Activated T-cell treated with anti-CD3 and anti-CD28 coated beads, Interleukin-2, amount 50 U/mL, for 72 hours (primary cell): ENCODE data around the gene GIT2. TPM values are rescaled to one million over a fixed set of nuclear protein-coding genes. Genes with fewer than 3 reads are reported as not detected.
"Not testable (repeated sequence)": the region's sequence is repeated elsewhere in the genome, so short reads cannot be mapped to it uniquely, and the experiment has no call there.

ENCODE experiments used
- ATAC-seq, 2 donors: fragments of 150-1000 bp; cut with Tn5 transposase; replicated peaks in 1 of 2; 2 replicates each; pipeline ENCODE4 v1.10.0; 2021; ENCODE audit warnings: moderate library complexity in 2 of 2, mild to moderate bottlenecking in 1 of 2
- DNase-seq, 2 donors: peaks; one replicate each; pipeline ENCODE4 v3.0.0; 2021 to 2022; ENCODE audit warnings: mixed read lengths in 1 of 2
- H3K27ac Mint-ChIP-seq: one replicate; pipeline ENCODE4 v1.8.0; 2022; ENCODE audit warnings: mild to moderate bottlenecking, moderate library complexity, mixed read lengths
- H3K27me3 Mint-ChIP-seq: one replicate; pipeline ENCODE4 v1.8.0; 2022; ENCODE audit warnings: low read depth, mixed read lengths
- H3K36me3 Mint-ChIP-seq, 2 donors: one replicate each; pipeline ENCODE4 v1.8.0; 2022; ENCODE audit warnings: mixed read lengths in 2 of 2, mild to moderate bottlenecking in 1 of 2; ENCODE audit not compliant: insufficient read depth in 2 of 2
- H3K4me1 Mint-ChIP-seq: one replicate; pipeline ENCODE4 v1.8.0; 2022; ENCODE audit warnings: low read depth, mixed read lengths
- H3K4me3 Mint-ChIP-seq, 2 donors: one replicate each; pipeline ENCODE4 v1.8.0; 2022; ENCODE audit warnings: mild to moderate bottlenecking in 2 of 2, mixed read lengths in 2 of 2, moderate library complexity in 2 of 2
- H3K9me3 Mint-ChIP-seq, 2 donors: one replicate each; pipeline ENCODE4 v1.8.0; 2022; ENCODE audit warnings: mixed read lengths in 2 of 2
- total RNA-seq, 2 donors: library from RNA; stranded (reverse); gene quantifications; one replicate each; pipeline ENCODE4 v1.2.3, GENCODE V29; 2022

Gene GIT2
- total RNA-seq, 2 donors from 2014 or later: 70.0 to 74.9 TPM

GRCh38 chr12:109986236-109986635, 9.9 kb downstream of the GIT2 start:
- peak overlapping the region in 1 of 2 donors; percentile 5 for H3K4me3 Mint-ChIP-seq
- H3K36me3 Mint-ChIP-seq: peaks cover 18 to 50% of the 10 kb centered on the region in 2 donors
- H3K27me3 Mint-ChIP-seq, ATAC-seq, H3K9me3 Mint-ChIP-seq, H3K27ac Mint-ChIP-seq, DNase-seq: not testable (repeated sequence)
- peaks cover 78% of the 10 kb centered on the region for H3K4me1 Mint-ChIP-seq

- peaks cover 27 to 55% of the 10 kb centered on the region in 2 donors for H3K36me3 Mint-ChIP-seq
- H3K27me3 Mint-ChIP-seq: no peaks in the 10 kb centered on the region
- peak; percentile 34 to 43 for ATAC-seq
- peak overlapping the region; percentile 57 for H3K27ac Mint-ChIP-seq
- DNase-seq: peak in 1 of 2 donors; percentile 28
- peak overlapping the region in 1 of 2 donors; percentile 39 for H3K4me3 Mint-ChIP-seq
- peaks cover 79% of the 10 kb centered on the region for H3K4me1 Mint-ChIP-seq
- peaks cover 2 to 3% of the 10 kb centered on the region in 2 donors for H3K9me3 Mint-ChIP-seq
These were observed 12.6 kb downstream of the GIT2 start for GRCh38 chr12:109983432-109984142.

GRCh38 chr12:109982210-109982609, 14.0 kb downstream of the GIT2 start:
- Mint-ChIP-seq H3K9me3 (peaks cover 5 to 6% of the 10 kb centered on the region in 2 donors), H3K36me3 (peaks cover 31 to 56% of the 10 kb centered on the region in 2 donors), H3K27ac (peak overlapping the region; percentile 71), H3K4me1 (peaks cover 75% of the 10 kb centered on the region), H3K4me3 (peak overlapping the region; percentile 48 to 84), H3K27me3 (no peaks in the 10 kb centered on the region)
- no peak for DNase-seq
- ATAC-seq: no peak

DNA sequence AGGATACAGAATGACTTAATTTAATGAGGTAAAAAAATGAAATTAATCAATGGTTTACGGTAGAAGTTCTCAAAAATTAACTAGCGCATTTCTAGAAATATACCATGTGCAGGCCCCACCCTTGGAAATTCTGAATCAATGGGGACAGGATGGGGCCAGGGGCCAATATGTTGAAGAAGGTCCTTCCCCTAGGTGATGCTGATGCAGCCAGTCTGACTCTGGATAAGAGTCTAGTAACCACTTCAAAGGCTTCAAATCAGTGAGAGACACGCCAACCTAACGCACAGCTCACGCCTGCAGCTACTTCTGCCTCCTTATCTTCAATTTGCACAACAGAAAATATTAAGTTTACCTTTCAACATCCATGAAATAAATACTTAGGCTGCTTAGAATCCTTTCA, 14.9 kb downstream of the GIT2 start:
- H3K4me1 Mint-ChIP-seq: peaks cover 72% of the 10 kb centered on the region
- H3K9me3 Mint-ChIP-seq: peaks cover 5 to 6% of the 10 kb centered on the region in 2 donors
- ATAC-seq (peak; percentile 95 to 97), DNase-seq (peak; percentile 72 to 79)
- peaks cover 31 to 64% of the 10 kb centered on the region in 2 donors for H3K36me3 Mint-ChIP-seq
- peak overlapping the region; percentile 71 for H3K27ac Mint-ChIP-seq
- H3K27me3 Mint-ChIP-seq: no peaks in the 10 kb centered on the region
- peak overlapping the region; percentile 48 to 84 for H3K4me3 Mint-ChIP-seq

DNA sequence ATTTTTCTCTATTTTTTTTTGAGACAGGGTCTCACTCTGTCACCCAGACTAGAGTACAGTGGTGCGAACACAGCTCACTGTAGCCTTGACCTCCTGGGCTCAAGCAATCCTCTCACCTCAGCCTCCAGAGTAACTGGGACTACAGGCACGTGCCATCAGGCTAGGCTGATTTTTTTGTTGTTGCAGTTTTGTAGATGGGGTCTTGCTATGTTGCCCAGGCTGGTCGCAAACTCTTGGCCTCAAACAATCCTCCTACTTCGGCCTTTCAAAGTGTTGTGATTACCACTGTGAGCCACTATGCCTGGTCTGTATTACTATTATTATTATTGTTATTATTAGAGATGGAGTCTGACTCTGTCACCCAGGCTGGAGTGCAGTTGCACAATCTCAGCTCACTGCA, 23.3 kb downstream of the GIT2 start:
- ATAC-seq (no peak), DNase-seq (no peak)
- Mint-ChIP-seq H3K27me3 (no peaks in the 10 kb centered on the region), H3K27ac (no peak overlapping the region), H3K9me3 (no peaks in the 10 kb centered on the region), H3K4me1 (peaks cover 45% of the 10 kb centered on the region), H3K4me3 (no peak overlapping the region), H3K36me3 (peaks cover 16 to 56% of the 10 kb centered on the region in 2 donors)

- no peak for ATAC-seq
- H3K36me3 Mint-ChIP-seq: peaks cover 12 to 33% of the 10 kb centered on the region in 2 donors
- H3K4me1 Mint-ChIP-seq: peaks cover 42% of the 10 kb centered on the region
These were observed 27.4 kb downstream of the GIT2 start for GRCh38 chr12:109968801-109969200.

GRCh38 chr12:109968032-109968420, 28.1 kb downstream of the GIT2 start:
- H3K4me1 Mint-ChIP-seq: peaks cover 40% of the 10 kb centered on the region
- H3K4me3 Mint-ChIP-seq: peak overlapping the region in 1 of 2 donors; percentile 74
- H3K27ac Mint-ChIP-seq: peak overlapping the region; percentile 80
- H3K9me3 Mint-ChIP-seq: no peaks in the 10 kb centered on the region
- no peak for DNase-seq
- no peaks in the 10 kb centered on the region for H3K27me3 Mint-ChIP-seq
- peak; percentile 47 to 69 for ATAC-seq
- H3K36me3 Mint-ChIP-seq: peaks cover 9 to 32% of the 10 kb centered on the region in 2 donors

More at GRCh38 chr12:109968801-109969200, 27.4 kb downstream of the GIT2 start:
- Mint-ChIP-seq H3K27me3 (no peaks in the 10 kb centered on the region), H3K4me3 (no peak overlapping the region), H3K9me3 (no peaks in the 10 kb centered on the region), H3K27ac (no peak overlapping the region)
- DNase-seq: no peak

- Mint-ChIP-seq H3K36me3 (peaks cover 9 to 32% of the 10 kb centered on the region in 2 donors), H3K9me3 (no peaks in the 10 kb centered on the region), H3K27ac (peak overlapping the region; percentile 80), H3K27me3 (no peaks in the 10 kb centered on the region), H3K4me1 (peaks cover 40% of the 10 kb centered on the region), H3K4me3 (peak overlapping the region in 1 of 2 donors; percentile 74)
- DNase-seq: no peak
- peak in 1 of 2 donors; percentile 50 for ATAC-seq
These were observed 28.7 kb downstream of the GIT2 start for GRCh38 chr12:109967383-109968031.

DNA sequence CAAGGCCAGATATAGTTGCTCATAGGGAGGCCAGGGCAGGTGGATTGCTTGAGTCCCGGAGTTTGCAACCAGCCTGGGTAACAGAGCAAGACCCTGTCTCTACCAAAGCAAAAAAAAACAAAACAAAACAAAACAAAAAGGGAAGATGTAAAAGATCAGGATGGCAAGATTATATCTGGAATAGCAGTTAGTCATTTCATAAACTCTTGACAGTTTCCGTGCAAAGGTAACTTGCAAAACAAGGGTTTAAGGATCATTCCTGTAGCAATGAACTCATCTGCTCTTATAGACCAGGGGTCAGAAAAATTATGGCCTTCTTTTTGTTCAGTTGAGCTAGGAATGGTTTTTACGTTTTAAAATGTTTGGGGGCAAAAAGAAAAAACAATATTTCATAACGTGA, 29.6 kb downstream of the GIT2 start:
- H3K27me3 Mint-ChIP-seq: no peaks in the 10 kb centered on the region
- H3K4me1 Mint-ChIP-seq: peaks cover 44% of the 10 kb centered on the region
- H3K4me3 Mint-ChIP-seq: no peak overlapping the region
- no peaks in the 10 kb centered on the region for H3K9me3 Mint-ChIP-seq
- peak overlapping the region; percentile 86 for H3K27ac Mint-ChIP-seq
- DNase-seq (no peak), ATAC-seq (no peak)
- H3K36me3 Mint-ChIP-seq: peaks cover 9 to 28% of the 10 kb centered on the region in 2 donors

- no peaks in the 10 kb centered on the region for H3K27me3 Mint-ChIP-seq
- H3K4me3 Mint-ChIP-seq: no peak overlapping the region
- H3K27ac Mint-ChIP-seq: peak overlapping the region; percentile 86
- H3K36me3 Mint-ChIP-seq: peaks cover 11 to 21% of the 10 kb centered on the region in 2 donors
- no peaks in the 10 kb centered on the region for H3K9me3 Mint-ChIP-seq
- DNase-seq: no peak
- H3K4me1 Mint-ChIP-seq: peaks cover 30% of the 10 kb centered on the region
- no peak for ATAC-seq
These were observed 32.3 kb downstream of the GIT2 start for GRCh38 chr12:109963743-109964429.

DNA sequence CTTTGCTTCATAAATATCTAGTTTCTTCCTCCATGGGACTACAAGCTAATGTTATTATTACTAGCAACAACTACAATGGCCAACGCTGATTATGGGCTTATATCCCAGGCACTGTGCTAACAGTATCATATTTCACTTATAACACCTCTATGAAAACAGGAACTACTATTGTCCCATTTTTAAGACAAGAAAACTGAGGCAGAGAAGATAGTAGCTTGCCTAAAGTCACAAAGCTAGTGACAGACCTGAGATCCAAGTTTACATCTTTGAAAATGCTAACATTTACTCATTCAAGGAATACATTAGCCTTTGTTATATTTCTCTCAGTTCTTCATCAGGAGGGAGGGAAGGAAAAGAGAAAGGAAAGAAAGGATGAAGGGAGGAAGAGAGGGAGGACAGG, 32.8 kb downstream of the GIT2 start:
- H3K27ac Mint-ChIP-seq: peak overlapping the region; percentile 16

GRCh38 chr12:109962398-109962797, 33.8 kb downstream of the GIT2 start:
- peak overlapping the region; percentile 16 for H3K27ac Mint-ChIP-seq
- DNase-seq: no peak

More for the DNA sequence above, 32.8 kb downstream of the GIT2 start:
- no peak for DNase-seq
- H3K4me1 Mint-ChIP-seq: peaks cover 25% of the 10 kb centered on the region
- no peaks in the 10 kb centered on the region for H3K9me3 Mint-ChIP-seq
- H3K4me3 Mint-ChIP-seq: no peak overlapping the region
- no peaks in the 10 kb centered on the region for H3K27me3 Mint-ChIP-seq
- peaks cover 11 to 24% of the 10 kb centered on the region in 2 donors for H3K36me3 Mint-ChIP-seq
- no peak for ATAC-seq

DNA sequence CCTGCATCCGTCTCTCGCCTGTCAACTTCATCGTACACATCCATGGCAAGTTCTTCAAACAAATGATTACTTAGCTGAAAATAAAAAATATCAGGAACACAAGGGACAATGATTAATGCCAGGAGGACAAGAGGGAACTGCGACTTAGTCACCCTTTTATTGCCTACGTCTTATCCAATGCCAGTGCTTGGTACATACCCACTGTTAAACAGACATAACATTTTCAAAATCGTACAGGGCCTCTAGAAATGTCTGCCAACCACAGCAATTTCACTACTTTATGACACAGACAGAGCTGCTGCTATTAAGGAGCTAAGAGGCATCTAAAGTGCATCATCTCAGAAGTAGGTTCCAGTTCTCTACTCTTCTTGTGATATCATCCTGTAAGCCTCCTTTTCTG, 34.6 kb downstream of the GIT2 start:
- H3K4me3 Mint-ChIP-seq: no peak overlapping the region
- no peak overlapping the region for H3K27ac Mint-ChIP-seq

More at GRCh38 chr12:109962398-109962797, 33.8 kb downstream of the GIT2 start:
- Mint-ChIP-seq H3K36me3 (peaks cover 11 to 25% of the 10 kb centered on the region in 2 donors), H3K27me3 (no peaks in the 10 kb centered on the region), H3K9me3 (no peaks in the 10 kb centered on the region), H3K4me3 (no peak overlapping the region), H3K4me1 (peaks cover 15% of the 10 kb centered on the region)
- peak in 1 of 2 donors; percentile 51 for ATAC-seq

More for the DNA sequence above, 34.6 kb downstream of the GIT2 start:
- ATAC-seq: peak in 1 of 2 donors; percentile 62
- Mint-ChIP-seq H3K27me3 (no peaks in the 10 kb centered on the region), H3K4me1 (peaks cover 14% of the 10 kb centered on the region), H3K36me3 (peaks cover 10 to 27% of the 10 kb centered on the region in 2 donors), H3K9me3 (no peaks in the 10 kb centered on the region)
- DNase-seq: no peak
